ENCODE results near the gene SHB. TPM values are rescaled to one million over a fixed set of nuclear protein-coding genes. Genes with fewer than 3 reads are reported as not detected.

The SHB gene
- total RNA-seq, 4 donors from 2014 or later = 12.3 to 22.9 (median 16.3) TPM

- WGBS = 77% methylated on average over 9 of the region's 18 CpGs
- H3K27ac ChIP-seq = no peak overlapping the region
- no peaks in the 10 kb centered on the region for H3K9me3 ChIP-seq
- TF ChIP-seq POLR2A (IDR thresholded peaks at IDR 0.05) = no peak
- TF ChIP-seq CTCF (IDR thresholded peaks at IDR 0.05) = no peak
- no peak for TF ChIP-seq POLR2AphosphoS5 (IDR thresholded peaks at IDR 0.05)
- TF ChIP-seq EP300 (IDR thresholded peaks at IDR 0.05) = no peak
- peaks cover 16% of the 10 kb centered on the region for H3K4me1 ChIP-seq
- DNase-seq (ENCODE audit: low spot score in 2 of 2) = no peak
- no peaks in the 10 kb centered on the region for H3K27me3 ChIP-seq
- no peak overlapping the region for H3K4me3 ChIP-seq
- H3K36me3 ChIP-seq = peaks cover 10% of the 10 kb centered on the region
These were observed 94.4 kb downstream of the SHB start for GRCh38 chr9:37974506-37975173.

GRCh38 chr9:37972351-37972848 lies 96.6 kb downstream of the SHB start:
- no peaks in the 10 kb centered on the region for H3K27me3 ChIP-seq
- H3K9me3 ChIP-seq = no peaks in the 10 kb centered on the region
- TF ChIP-seq CTCF (IDR thresholded peaks at IDR 0.05) (no peak), POLR2AphosphoS5 (IDR thresholded peaks at IDR 0.05) (no peak), POLR2A (IDR thresholded peaks at IDR 0.05) (no peak), EP300 (IDR thresholded peaks at IDR 0.05) (no peak)
- peaks cover 30% of the 10 kb centered on the region for H3K4me1 ChIP-seq
- peaks cover 10% of the 10 kb centered on the region for H3K36me3 ChIP-seq
- H3K4me3 ChIP-seq = no peak overlapping the region
- H3K27ac ChIP-seq = no peak overlapping the region
- 96% methylated on average over 3 of the region's 4 CpGs for WGBS
- DNase-seq (ENCODE audit: low spot score in 2 of 2) = no peak

- WGBS = 89% methylated on average over 2 of the region's 2 CpGs
- no peak for DNase-seq (ENCODE audit: low spot score in 2 of 2)
- no peak for TF ChIP-seq CTCF (IDR thresholded peaks at IDR 0.05)
- no peak for TF ChIP-seq EP300 (IDR thresholded peaks at IDR 0.05)
- no peak for TF ChIP-seq POLR2A (IDR thresholded peaks at IDR 0.05)
- no peak for TF ChIP-seq POLR2AphosphoS5 (IDR thresholded peaks at IDR 0.05)
- no peaks in the 10 kb centered on the region for H3K9me3 ChIP-seq
- H3K4me1 ChIP-seq = peaks cover 30% of the 10 kb centered on the region
- no peak overlapping the region for H3K27ac ChIP-seq
- H3K36me3 ChIP-seq = peaks cover 10% of the 10 kb centered on the region
- H3K4me3 ChIP-seq = no peak overlapping the region
- H3K27me3 ChIP-seq = no peaks in the 10 kb centered on the region
These were observed 97.3 kb downstream of the SHB start for GRCh38 chr9:37971691-37972090.

DNA sequence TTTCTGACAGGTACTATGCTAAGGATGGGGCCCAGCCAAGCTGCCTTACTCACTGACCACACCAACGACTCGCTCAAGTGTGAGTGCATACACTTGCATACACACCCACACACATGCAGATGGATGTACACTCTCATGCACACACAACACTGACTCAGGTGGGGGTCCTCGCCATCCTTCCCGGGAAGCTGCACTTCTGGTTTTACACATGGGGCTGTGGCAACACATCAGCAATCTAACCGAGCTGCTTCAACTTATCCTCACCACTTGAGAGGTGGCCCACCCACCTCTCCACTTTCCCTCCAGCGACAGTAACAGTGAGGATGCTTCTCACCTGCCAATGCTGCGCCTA lies 97.9 kb downstream of the SHB start:
- no peak overlapping the region for H3K27ac ChIP-seq
- H3K4me1 ChIP-seq = peaks cover 30% of the 10 kb centered on the region
- DNase-seq (ENCODE audit: low spot score in 2 of 2) = no peak
- TF ChIP-seq EP300 (IDR thresholded peaks at IDR 0.05) (no peak), POLR2AphosphoS5 (IDR thresholded peaks at IDR 0.05) (no peak), POLR2A (IDR thresholded peaks at IDR 0.05) (no peak)
- H3K27me3 ChIP-seq = no peaks in the 10 kb centered on the region
- H3K4me3 ChIP-seq = no peak overlapping the region
- 87% methylated on average over 7 of the region's 7 CpGs for WGBS
- peaks cover 10% of the 10 kb centered on the region for H3K36me3 ChIP-seq
- no peaks in the 10 kb centered on the region for H3K9me3 ChIP-seq

GRCh38 chr9:37970301-37971107 lies 98.5 kb downstream of the SHB start:
- H3K4me3 ChIP-seq = no peak overlapping the region
- DNase-seq (ENCODE audit: low spot score in 2 of 2) = no peak
- no peaks in the 10 kb centered on the region for H3K9me3 ChIP-seq
- TF ChIP-seq CTCF (IDR thresholded peaks at IDR 0.05) (no peak), POLR2A (IDR thresholded peaks at IDR 0.05) (no peak), EP300 (IDR thresholded peaks at IDR 0.05) (no peak), POLR2AphosphoS5 (IDR thresholded peaks at IDR 0.05) (no peak)
- H3K27me3 ChIP-seq = no peaks in the 10 kb centered on the region
- no peak overlapping the region for H3K27ac ChIP-seq
- peaks cover 10% of the 10 kb centered on the region for H3K36me3 ChIP-seq
- WGBS = 82% methylated on average over 11 of the region's 11 CpGs
- H3K4me1 ChIP-seq = peaks cover 36% of the 10 kb centered on the region
